SU-DHL-6 (cell line): ENCODE results near the gene TSPAN18.

ENCODE experiments used
- CTCF ChIP-seq: fragments of 200-600 bp; sonication (generic); IDR thresholded peaks from one replicate; pipeline ENCODE4 v1.5.1; 2017; ENCODE audit warnings: antibody characterized with exemption, mild to moderate bottlenecking, low read length, moderate library complexity; ENCODE audit not compliant: insufficient read depth, poor library complexity, severe bottlenecking
- EZH2phosphoT487 ChIP-seq: fragments of 200-600 bp; sonication (generic), shearing (Covaris generic); conservative IDR thresholded peaks from 2 replicates; pipeline ENCODE4 v1.6.1; 2018; ENCODE audit warnings: mild to moderate bottlenecking, antibody characterized with exemption, low read length, moderate library complexity, mixed read lengths

GRCh38 chr11:44859528-44859925 lies 132.8 kb downstream of the TSPAN18 start:
- TF ChIP-seq CTCF: no peak
- TF ChIP-seq EZH2phosphoT487: no peak
